Measurements from ENCODE around the gene TIPRL.
A peak's percentile ranks its signal among the peaks of the same experiment; 100 is the strongest.
"Not testable (repeated sequence)": the region's sequence is repeated elsewhere in the genome, so short reads cannot be mapped to it uniquely, and the experiment has no call there.

TIPRL gene

GRCh38 chr1:168172250-168172915, 6.4 kb upstream of the TIPRL start:
- TF ChIP-seq CTCF (IDR thresholded peaks at IDR 0.05; ENCODE audit: borderline replicate concordance, insufficient read depth, low read depth, low read length), result no peak
- no peak overlapping the region for H3K4me3 ChIP-seq (ENCODE audit: low read depth, low read length)

GRCh38 chr1:168178227-168178637, 530 bp upstream of the TIPRL start:
- TF ChIP-seq CTCF (IDR thresholded peaks at IDR 0.05; ENCODE audit: borderline replicate concordance, insufficient read depth, low read depth, low read length), result no peak
- peak overlapping the region; percentile 83 for H3K4me3 ChIP-seq (ENCODE audit: low read depth, low read length)

- TF ChIP-seq CTCF (IDR thresholded peaks at IDR 0.05; ENCODE audit: borderline replicate concordance, insufficient read depth, low read depth, low read length), result no peak
- H3K4me3 ChIP-seq (ENCODE audit: low read depth, low read length), result peak overlapping the region; percentile 83
Observed at GRCh38 chr1:168179438-168180147, 831 bp downstream of the TIPRL start.

GRCh38 chr1:168180148-168180524, 1.4 kb downstream of the TIPRL start:
- no peak for TF ChIP-seq CTCF (IDR thresholded peaks at IDR 0.05; ENCODE audit: borderline replicate concordance, insufficient read depth, low read depth, low read length)
- peak overlapping the region; percentile 83 for H3K4me3 ChIP-seq (ENCODE audit: low read depth, low read length)

GRCh38 chr1:168181063-168181720, 2.4 kb downstream of the TIPRL start:
- H3K4me3 ChIP-seq (ENCODE audit: low read depth, low read length), result not testable (repeated sequence)

- no peak for TF ChIP-seq CTCF (IDR thresholded peaks at IDR 0.05; ENCODE audit: borderline replicate concordance, insufficient read depth, low read depth, low read length)
- no peak overlapping the region for H3K4me3 ChIP-seq (ENCODE audit: low read depth, low read length)
Observed at GRCh38 chr1:168187177-168187576, 8.4 kb downstream of the TIPRL start.

GRCh38 chr1:168190403-168190802, 11.6 kb downstream of the TIPRL start:
- H3K4me3 ChIP-seq (ENCODE audit: low read depth, low read length), result no peak overlapping the region
- TF ChIP-seq CTCF (IDR thresholded peaks at IDR 0.05; ENCODE audit: borderline replicate concordance, insufficient read depth, low read depth, low read length), result no peak
